ENCODE results near the gene MALAT1. TPM values are rescaled to one million over a fixed set of nuclear protein-coding genes. Genes with fewer than 3 reads are reported as not detected.

The MALAT1 gene
- total RNA-seq, 3 donors from 2014 or later (not counting 1 experiment from before 2014, with no cell fraction given) = 32,911 to 36,726 (median 33,502) TPM

DNA sequence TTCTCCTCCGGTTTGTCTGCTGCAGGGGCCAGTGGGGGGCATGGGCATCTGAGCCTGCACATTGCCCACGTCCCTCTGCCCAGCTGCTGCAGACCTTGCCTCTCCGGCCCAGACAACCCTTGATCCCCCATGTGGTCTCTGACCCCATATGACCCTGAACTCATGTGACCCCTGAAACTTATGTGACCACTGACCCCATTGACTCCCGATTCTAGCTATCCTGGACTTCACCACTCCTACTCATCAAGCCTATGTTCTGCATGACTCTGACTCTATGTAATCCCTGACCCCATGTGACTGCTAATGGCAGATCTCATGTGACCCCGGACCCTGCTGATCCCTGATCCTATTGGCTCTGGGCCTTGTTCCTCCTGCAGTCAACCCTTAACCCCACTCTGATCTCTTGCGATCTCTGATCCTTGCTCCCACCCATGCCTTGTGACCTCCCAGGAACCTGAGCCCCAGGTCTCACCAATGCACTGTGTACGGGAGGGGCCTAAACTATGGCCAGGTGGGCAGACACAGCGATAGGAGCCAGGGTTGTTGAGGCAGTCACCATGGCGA lies 53.6 kb downstream of the MALAT1 start:
- no peak overlapping the region for H3K4me3 ChIP-seq (ENCODE audit: low read length)

GRCh38 chr11:65553301-65554001 lies 54.6 kb downstream of the MALAT1 start:
- H3K27ac ChIP-seq (ENCODE audit: low read length) = peak overlapping the region; percentile 12
- H3K4me3 Mint-ChIP-seq = peak overlapping the region; percentile 42
- TF ChIP-seq, protein P1, sequence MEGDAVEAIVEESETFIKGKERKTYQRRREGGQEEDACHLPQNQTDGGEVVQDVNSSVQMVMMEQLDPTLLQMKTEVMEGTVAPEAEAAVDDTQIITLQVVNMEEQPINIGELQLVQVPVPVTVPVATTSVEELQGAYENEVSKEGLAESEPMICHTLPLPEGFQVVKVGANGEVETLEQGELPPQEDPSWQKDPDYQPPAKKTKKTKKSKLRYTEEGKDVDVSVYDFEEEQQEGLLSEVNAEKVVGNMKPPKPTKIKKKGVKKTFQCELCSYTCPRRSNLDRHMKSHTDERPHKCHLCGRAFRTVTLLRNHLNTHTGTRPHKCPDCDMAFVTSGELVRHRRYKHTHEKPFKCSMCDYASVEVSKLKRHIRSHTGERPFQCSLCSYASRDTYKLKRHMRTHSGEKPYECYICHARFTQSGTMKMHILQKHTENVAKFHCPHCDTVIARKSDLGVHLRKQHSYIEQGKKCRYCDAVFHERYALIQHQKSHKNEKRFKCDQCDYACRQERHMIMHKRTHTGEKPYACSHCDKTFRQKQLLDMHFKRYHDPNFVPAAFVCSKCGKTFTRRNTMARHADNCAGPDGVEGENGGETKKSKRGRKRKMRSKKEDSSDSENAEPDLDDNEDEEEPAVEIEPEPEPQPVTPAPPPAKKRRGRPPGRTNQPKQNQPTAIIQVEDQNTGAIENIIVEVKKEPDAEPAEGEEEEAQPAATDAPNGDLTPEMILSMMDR (IDR thresholded peaks at IDR 0.05) = no peak
- WGBS (ENCODE audit: insufficient coverage) = 43% methylated on average over 37 of the region's 37 CpGs
- no peaks in the 10 kb centered on the region for H3K9me3 ChIP-seq (ENCODE audit: control insufficient read depth, insufficient read depth, low read length)
- peak; percentile 48 to 75 (median 54) for ATAC-seq
- H3K27ac Mint-ChIP-seq = peak overlapping the region in 1 of 2 donors; percentile 38
- H3K36me3 ChIP-seq (ENCODE audit: control insufficient read depth, insufficient read depth, low read length) = peaks cover 10% of the 10 kb centered on the region
- peak in 1 of 2 donors; percentile 87 for DNase-seq
- H3K9me3 Mint-ChIP-seq = no peaks in the 10 kb centered on the region
- no peaks in the 10 kb centered on the region for H3K27me3 Mint-ChIP-seq (ENCODE audit: low read depth in 2 of 2)
- H3K36me3 Mint-ChIP-seq = no peaks in the 10 kb centered on the region
- no peaks in the 10 kb centered on the region for H3K27me3 ChIP-seq (ENCODE audit: control insufficient read depth, insufficient read depth, low read length)
- peaks cover 65% of the 10 kb centered on the region for H3K4me1 ChIP-seq (ENCODE audit: control insufficient read depth, insufficient read depth, low read length)
- H3K4me3 ChIP-seq (ENCODE audit: low read length) = no peak overlapping the region
- peaks cover 39 to 62% of the 10 kb centered on the region in 2 donors for H3K4me1 Mint-ChIP-seq
- intact Hi-C loops (cut with micrococcal nuclease) = no loop called here

More for the DNA sequence above, 53.6 kb downstream of the MALAT1 start:
- Histone ChIP-seq H3K36me3 (ENCODE audit: control insufficient read depth, insufficient read depth, low read length) (peaks cover 10% of the 10 kb centered on the region), H3K27ac (ENCODE audit: low read length) (no peak overlapping the region), H3K27me3 (ENCODE audit: control insufficient read depth, insufficient read depth, low read length) (no peaks in the 10 kb centered on the region), H3K9me3 (ENCODE audit: control insufficient read depth, insufficient read depth, low read length) (no peaks in the 10 kb centered on the region), H3K4me1 (ENCODE audit: control insufficient read depth, insufficient read depth, low read length) (peaks cover 73% of the 10 kb centered on the region)
- peak overlapping the region; percentile 28 for H3K4me3 Mint-ChIP-seq
- H3K4me1 Mint-ChIP-seq = peaks cover 46 to 68% of the 10 kb centered on the region in 2 donors
- H3K9me3 Mint-ChIP-seq = no peaks in the 10 kb centered on the region
- no peak for ATAC-seq
- no peaks in the 10 kb centered on the region for H3K36me3 Mint-ChIP-seq
- peak in 1 of 2 donors; percentile 33 for DNase-seq
- WGBS (ENCODE audit: insufficient coverage) = 82% methylated on average over 9 of the region's 9 CpGs
- intact Hi-C loops (cut with micrococcal nuclease) = no loop called here
- H3K27me3 Mint-ChIP-seq (ENCODE audit: low read depth in 2 of 2) = no peaks in the 10 kb centered on the region
- peak overlapping the region; percentile 60 to 64 for H3K27ac Mint-ChIP-seq
- TF ChIP-seq, protein P1 (IDR thresholded peaks at IDR 0.05) = no peak

DNA sequence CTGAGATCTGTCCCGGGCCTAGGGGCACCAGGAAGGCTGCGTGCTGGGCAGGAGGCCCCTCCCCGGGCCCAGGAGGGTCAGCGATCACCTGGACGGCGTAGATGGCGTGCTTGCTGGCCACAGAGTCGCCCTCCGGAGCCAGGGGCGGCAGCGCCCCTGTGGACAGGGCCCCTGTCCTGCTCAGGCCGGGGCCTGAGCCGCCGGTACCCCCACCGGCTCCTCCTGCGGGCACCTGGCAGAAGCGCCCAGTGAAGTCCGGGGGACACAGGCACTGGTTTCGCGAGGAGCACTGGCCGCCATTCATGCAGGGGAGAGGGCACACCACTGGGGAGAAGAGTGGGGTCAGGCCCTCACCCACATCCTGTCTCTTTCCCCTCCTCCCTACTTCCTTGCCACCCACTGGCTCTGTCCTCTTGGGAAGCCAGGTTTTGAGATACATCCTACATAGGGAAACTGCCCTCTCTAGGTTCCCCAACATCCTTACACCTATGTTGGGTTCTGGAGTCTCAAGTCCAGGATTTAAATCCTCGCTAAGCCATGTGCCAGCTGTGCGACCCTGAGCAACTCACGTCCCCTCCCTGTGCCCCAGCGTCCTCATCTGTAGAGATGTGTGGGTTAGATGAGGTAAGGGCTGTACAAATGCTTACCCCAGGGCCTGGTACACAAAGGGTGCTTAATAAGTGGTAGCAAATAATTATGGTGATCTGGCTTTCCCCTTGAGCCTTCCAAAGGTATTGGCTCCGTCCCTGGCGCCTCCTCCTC lies 55.4 kb downstream of the MALAT1 start:
- Mint-ChIP-seq H3K4me1 (peaks cover 39 to 61% of the 10 kb centered on the region in 2 donors), H3K36me3 (no peaks in the 10 kb centered on the region), H3K27me3 (ENCODE audit: low read depth in 2 of 2) (no peaks in the 10 kb centered on the region), H3K27ac (peak overlapping the region; percentile 88 to 95), H3K4me3 (peak overlapping the region; percentile 67), H3K9me3 (no peaks in the 10 kb centered on the region)
- ATAC-seq (no peak), DNase-seq (peak in 1 of 2 donors; percentile 43)
- WGBS (ENCODE audit: insufficient coverage) = 74% methylated on average over 27 of the region's 27 CpGs
- H3K9me3 ChIP-seq (ENCODE audit: control insufficient read depth, insufficient read depth, low read length) = no peaks in the 10 kb centered on the region
- intact Hi-C loops (cut with micrococcal nuclease) = no loop called here
- peaks cover 69% of the 10 kb centered on the region for H3K4me1 ChIP-seq (ENCODE audit: control insufficient read depth, insufficient read depth, low read length)
- peak overlapping the region; percentile 58 for H3K27ac ChIP-seq (ENCODE audit: low read length)
- no peaks in the 10 kb centered on the region for H3K27me3 ChIP-seq (ENCODE audit: control insufficient read depth, insufficient read depth, low read length)
- H3K4me3 ChIP-seq (ENCODE audit: low read length) = no peak overlapping the region
- peaks cover 7% of the 10 kb centered on the region for H3K36me3 ChIP-seq (ENCODE audit: control insufficient read depth, insufficient read depth, low read length)
- TF ChIP-seq, protein P1 (IDR thresholded peaks at IDR 0.05) = no peak

All from natural killer cell (primary cell).